PC-9 (cell line): ENCODE measurements around the gene PIK3R2. TPM values are rescaled to one million over a fixed set of nuclear protein-coding genes. Genes with fewer than 3 reads are reported as not detected.
"Not testable (repeated sequence)": the region's sequence is repeated elsewhere in the genome, so short reads cannot be mapped to it uniquely, and the experiment has no call there.

ENCODE experiments used
- BruUV-seq: library from RNA; stranded (reverse); fragments of 400-500 nt; replicated peaks from 2 replicates; lab custom pipeline; 2021; lab: Mats Ljungman, UMichigan
- CTCF ChIA-PET: fragments of 300-600 bp; sonication (Branson Sonifier 250); formaldehyde crosslinking; loops from one replicate; lab custom pipeline; 2022; ENCODE audit warnings: antibody characterized with exemption; lab: Charles Lee
- POLR2A ChIA-PET: fragments of 300-600 bp; sonication (Branson Sonifier 250); formaldehyde crosslinking; loops from one replicate; lab custom pipeline; 2022; ENCODE audit warnings: antibody characterized with exemption; ENCODE audit not compliant: unreplicated experiment; lab: Charles Lee
- DNase-seq, 2 experiments: peaks; one replicate each; pipeline versions ENCODE4 v3.0.0 to v3.0.0-alpha.2; 2015 to 2022; ENCODE audit warnings: mixed read lengths in 1 of 2
- H2AFZ ChIP-seq: fragments of 200-600 bp; sonication (generic); 2 replicates; pipeline ENCODE4 v1.8.1; 2017; ENCODE audit warnings: antibody characterized with exemption
- H3F3A ChIP-seq: fragments of 200-600 bp; sonication (generic); 2 replicates; pipeline ENCODE4 v1.8.1; 2017; ENCODE audit warnings: antibody characterized with exemption, mild to moderate bottlenecking, low read depth; ENCODE audit not compliant: insufficient read depth
- H3K27ac ChIP-seq: fragments of 200-600 bp; sonication (generic); 2 replicates; pipeline ENCODE4 v1.6.1; 2016; ENCODE audit warnings: mixed run types
- H3K27me3 ChIP-seq: fragments of 200-600 bp; sonication (generic); 2 replicates; pipeline ENCODE4 v1.6.1; 2016; ENCODE audit warnings: low read depth, mixed run types; ENCODE audit not compliant: insufficient read depth
- H3K36me3 ChIP-seq: fragments of 200-600 bp; sonication (generic); 2 replicates; pipeline ENCODE4 v1.6.1; 2016; ENCODE audit warnings: low read depth, mixed run types
- H3K4me1 ChIP-seq: fragments of 200-600 bp; sonication (generic); replicated peaks from 2 replicates; pipeline ENCODE4 v1.6.1; 2016; ENCODE audit warnings: mixed run types; ENCODE audit not compliant: insufficient read depth
- H3K4me2 ChIP-seq: fragments of 200-600 bp; sonication (generic); 2 replicates; pipeline ENCODE4 v1.6.1; 2017; ENCODE audit warnings: mixed run types
- H3K4me3 ChIP-seq: fragments of 200-600 bp; sonication (generic); 2 replicates; pipeline ENCODE4 v1.6.1; 2016; ENCODE audit warnings: mixed run types
- H3K79me2 ChIP-seq: fragments of 200-600 bp; sonication (generic); 2 replicates; pipeline ENCODE4 v1.6.1; 2017; ENCODE audit warnings: low read depth, mixed run types
- H3K9me2 ChIP-seq: fragments of 200-600 bp; sonication (generic); 2 replicates; pipeline ENCODE4 v1.8.1; 2017; ENCODE audit warnings: mild to moderate bottlenecking; ENCODE audit not compliant: insufficient read depth
- H3K9me3 ChIP-seq: fragments of 200-600 bp; sonication (generic); 2 replicates; pipeline ENCODE4 v1.8.1; 2016; ENCODE audit warnings: low read depth; ENCODE audit not compliant: insufficient read depth
- H4K20me1 ChIP-seq: fragments of 200-600 bp; sonication (generic); 2 replicates; pipeline ENCODE4 v1.8.1; 2017; ENCODE audit not compliant: insufficient read depth
- EZH2 ChIP-seq: fragments of 200-600 bp; sonication (generic); IDR thresholded peaks from 2 replicates; pipeline ENCODE4 v1.8.0; 2017; ENCODE audit warnings: antibody characterized with exemption, low read depth
- intact Hi-C: fragments of 100-400 bp; cut with micrococcal nuclease; formaldehyde crosslinking; loops from one replicate; pipeline ENCODE4 v1.10.0; 2022; ENCODE audit not compliant: unreplicated experiment
- total RNA-seq: library from RNA; stranded (reverse); gene quantifications from 2 replicates; pipeline ENCODE4 v1.2.3, GENCODE V29; 2021
- TF ChIP-seq, protein P1 (sequence below): fragments of 200-600 bp; sonication (generic); conservative IDR thresholded peaks from 2 replicates; pipeline ENCODE4 v1.6.1; 2017; ENCODE audit warnings: mixed run types, antibody characterized with exemption, mild to moderate bottlenecking, moderate library complexity

Gene PIK3R2
- total RNA-seq, 1 experiment from 2014 or later, result 61.8 TPM

DNA sequence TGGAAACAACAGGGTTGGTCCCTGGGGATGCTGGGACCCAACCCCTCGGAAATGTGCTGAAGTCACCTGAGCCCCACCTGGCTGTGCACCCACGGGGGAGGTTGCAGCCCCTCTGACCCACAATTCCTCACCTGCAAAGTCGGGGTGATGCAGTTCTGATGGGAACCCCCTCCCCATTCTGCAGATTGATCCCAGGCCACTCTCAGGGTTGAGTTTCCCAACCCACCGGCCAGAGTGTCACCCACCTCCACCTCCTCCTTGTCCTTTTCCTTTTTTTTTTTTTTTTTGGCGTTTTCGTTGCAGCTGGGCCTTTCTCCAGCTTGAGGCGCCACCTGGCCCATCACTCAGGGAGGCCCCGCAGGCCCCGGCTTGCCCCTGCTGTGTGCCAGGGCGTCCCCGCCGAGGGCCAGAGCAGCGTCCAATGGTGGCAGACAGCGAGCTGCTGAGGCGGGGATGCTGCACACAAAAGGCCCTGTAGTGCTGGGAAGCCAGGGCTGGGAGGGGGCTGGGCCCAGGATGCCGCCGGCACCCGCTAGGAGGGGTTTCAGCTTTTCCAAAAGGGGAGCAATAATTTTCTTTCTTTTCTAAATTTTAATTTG, 4.6 kb downstream of the PIK3R2 start:
- peaks cover 12% of the 10 kb centered on the region; the same call in 1 of the 2 replicates for H3K36me3 ChIP-seq
- BruUV-seq, result no TSS peak
- H3K79me2 ChIP-seq, result peaks cover 39% of the 10 kb centered on the region
- H3K27me3 ChIP-seq, result no peaks in the 10 kb centered on the region
- peaks cover 42% of the 10 kb centered on the region for H4K20me1 ChIP-seq
- ChIA-PET CTCF (no interaction called here), POLR2A (interaction anchor here (0.7 kb wide), 1 partner anchor 133 kb away, joined by 13 read pairs; no protein-coding TSS in a partner anchor)
- no peak overlapping the region for H3K4me3 ChIP-seq
- TF ChIP-seq, protein P1, sequence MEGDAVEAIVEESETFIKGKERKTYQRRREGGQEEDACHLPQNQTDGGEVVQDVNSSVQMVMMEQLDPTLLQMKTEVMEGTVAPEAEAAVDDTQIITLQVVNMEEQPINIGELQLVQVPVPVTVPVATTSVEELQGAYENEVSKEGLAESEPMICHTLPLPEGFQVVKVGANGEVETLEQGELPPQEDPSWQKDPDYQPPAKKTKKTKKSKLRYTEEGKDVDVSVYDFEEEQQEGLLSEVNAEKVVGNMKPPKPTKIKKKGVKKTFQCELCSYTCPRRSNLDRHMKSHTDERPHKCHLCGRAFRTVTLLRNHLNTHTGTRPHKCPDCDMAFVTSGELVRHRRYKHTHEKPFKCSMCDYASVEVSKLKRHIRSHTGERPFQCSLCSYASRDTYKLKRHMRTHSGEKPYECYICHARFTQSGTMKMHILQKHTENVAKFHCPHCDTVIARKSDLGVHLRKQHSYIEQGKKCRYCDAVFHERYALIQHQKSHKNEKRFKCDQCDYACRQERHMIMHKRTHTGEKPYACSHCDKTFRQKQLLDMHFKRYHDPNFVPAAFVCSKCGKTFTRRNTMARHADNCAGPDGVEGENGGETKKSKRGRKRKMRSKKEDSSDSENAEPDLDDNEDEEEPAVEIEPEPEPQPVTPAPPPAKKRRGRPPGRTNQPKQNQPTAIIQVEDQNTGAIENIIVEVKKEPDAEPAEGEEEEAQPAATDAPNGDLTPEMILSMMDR, result no peak
- TF ChIP-seq EZH2, result no peak
- intact Hi-C loops, result loop anchor here (5.0 kb wide), 1 partner anchor 150 kb away; the partner anchor contains the start of gene ARRDC2
- H3K27ac ChIP-seq, result no peak overlapping the region
- H3F3A ChIP-seq, result peaks cover 45% of the 10 kb centered on the region
- no peak overlapping the region for H3K4me2 ChIP-seq
- no peak overlapping the region for H2AFZ ChIP-seq
- H3K4me1 ChIP-seq, result peaks cover 9% of the 10 kb centered on the region; the same call in 1 of the 2 replicates
- H3K9me2 ChIP-seq, result no peaks in the 10 kb centered on the region
- no peak for DNase-seq
- no peaks in the 10 kb centered on the region for H3K9me3 ChIP-seq

DNA sequence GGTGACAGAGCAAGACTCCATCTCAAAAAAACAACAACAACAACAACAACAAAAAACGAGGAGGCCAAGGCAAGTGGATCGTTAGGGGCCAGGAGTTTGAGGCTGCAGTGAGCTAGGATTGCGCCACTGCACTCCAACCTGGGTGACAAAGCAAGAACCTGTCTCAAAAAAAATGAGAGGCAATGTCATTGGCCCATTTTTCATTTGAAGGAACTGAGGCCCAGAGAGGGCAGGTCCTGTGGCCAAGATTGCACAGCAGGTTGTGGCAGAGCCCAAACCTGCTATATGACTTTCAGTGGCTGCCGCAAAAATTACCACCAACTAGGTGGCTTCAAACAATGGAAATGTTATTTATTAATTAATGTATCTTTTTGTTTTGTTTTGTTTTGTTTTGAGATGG, 5.5 kb downstream of the PIK3R2 start:
- no peak overlapping the region for H3K4me2 ChIP-seq
- no peak overlapping the region for H2AFZ ChIP-seq
- peaks cover 17% of the 10 kb centered on the region; the same call in 1 of the 2 replicates for H3K36me3 ChIP-seq
- no TSS peak for BruUV-seq
- no peaks in the 10 kb centered on the region for H3K9me3 ChIP-seq
- intact Hi-C loops, result loop anchor here (5.0 kb wide), 1 partner anchor 151 kb away; the partner anchor contains the start of gene ARRDC2
- H3F3A ChIP-seq, result peaks cover 48% of the 10 kb centered on the region
- ChIA-PET CTCF (interaction anchor here (0.5 to 0.6 kb wide), 2 partner anchors 103 to 288 kb away, joined by 4 to 14 read pairs; no protein-coding TSS in a partner anchor), POLR2A (no interaction called here)
- no peak overlapping the region for H3K4me3 ChIP-seq
- no peaks in the 10 kb centered on the region for H3K9me2 ChIP-seq
- H4K20me1 ChIP-seq, result peaks cover 42% of the 10 kb centered on the region
- no peaks in the 10 kb centered on the region for H3K27me3 ChIP-seq
- TF ChIP-seq, protein P1, result no peak
- TF ChIP-seq EZH2, result no peak
- peaks cover 35% of the 10 kb centered on the region for H3K79me2 ChIP-seq
- H3K4me1 ChIP-seq, result peaks cover 9% of the 10 kb centered on the region; the same call in 1 of the 2 replicates
- DNase-seq, result no peak
- H3K27ac ChIP-seq, result no peak overlapping the region

DNA sequence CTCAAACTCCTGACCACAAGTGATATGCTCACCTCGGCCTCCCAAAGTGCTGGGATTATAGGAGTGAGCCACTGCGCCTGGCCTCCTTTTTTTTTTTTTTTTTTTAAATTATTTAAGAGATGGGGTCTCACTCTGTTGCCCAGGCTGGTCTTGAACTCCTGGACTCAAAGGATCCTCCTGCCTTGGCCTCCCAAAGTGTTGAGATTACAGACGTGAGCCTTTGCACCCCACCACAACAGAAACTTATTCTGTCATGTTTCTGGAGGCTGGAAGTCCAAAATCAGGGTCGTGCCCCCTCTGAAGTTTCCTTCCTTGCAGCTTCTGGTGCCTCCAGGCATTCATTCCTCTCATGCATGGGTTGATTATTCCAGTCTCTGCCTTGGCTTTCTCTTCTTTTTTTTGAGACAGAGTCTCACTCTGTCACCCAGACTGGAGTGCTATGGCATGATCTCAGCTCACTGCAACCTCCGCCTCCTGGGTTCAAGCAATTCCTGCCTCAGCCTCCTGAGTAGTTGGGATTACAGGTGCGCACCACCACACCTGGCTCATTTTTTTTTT, 6.2 kb downstream of the PIK3R2 start:
- Histone ChIP-seq H3K36me3 (peaks cover 21% of the 10 kb centered on the region; the same call in 1 of the 2 replicates), H4K20me1 (peaks cover 40% of the 10 kb centered on the region), H3F3A (peaks cover 48% of the 10 kb centered on the region), H3K79me2 (peaks cover 28% of the 10 kb centered on the region)
- H3K9me2 ChIP-seq, H3K9me3 ChIP-seq, H3K27ac ChIP-seq, H3K4me2 ChIP-seq, POLR2A ChIA-PET, H3K27me3 ChIP-seq, H3K4me1 ChIP-seq, H2AFZ ChIP-seq, BruUV-seq, DNase-seq, H3K4me3 ChIP-seq: not testable (repeated sequence)
- CTCF ChIA-PET, result interaction anchor here (0.6 kb wide), 1 partner anchor 103 kb away, joined by 4 read pairs; no protein-coding TSS in a partner anchor
- intact Hi-C loops, result loop anchor here (5.0 kb wide), 1 partner anchor 152 kb away; the partner anchor contains the start of gene ARRDC2
